Measurements from ENCODE around the gene ADAMTS14. TPM values are rescaled to one million over a fixed set of nuclear protein-coding genes. Genes with fewer than 3 reads are reported as not detected.

Gene ADAMTS14
- total RNA-seq, 1 donor from 2014 or later = 0.61 TPM

DNA sequence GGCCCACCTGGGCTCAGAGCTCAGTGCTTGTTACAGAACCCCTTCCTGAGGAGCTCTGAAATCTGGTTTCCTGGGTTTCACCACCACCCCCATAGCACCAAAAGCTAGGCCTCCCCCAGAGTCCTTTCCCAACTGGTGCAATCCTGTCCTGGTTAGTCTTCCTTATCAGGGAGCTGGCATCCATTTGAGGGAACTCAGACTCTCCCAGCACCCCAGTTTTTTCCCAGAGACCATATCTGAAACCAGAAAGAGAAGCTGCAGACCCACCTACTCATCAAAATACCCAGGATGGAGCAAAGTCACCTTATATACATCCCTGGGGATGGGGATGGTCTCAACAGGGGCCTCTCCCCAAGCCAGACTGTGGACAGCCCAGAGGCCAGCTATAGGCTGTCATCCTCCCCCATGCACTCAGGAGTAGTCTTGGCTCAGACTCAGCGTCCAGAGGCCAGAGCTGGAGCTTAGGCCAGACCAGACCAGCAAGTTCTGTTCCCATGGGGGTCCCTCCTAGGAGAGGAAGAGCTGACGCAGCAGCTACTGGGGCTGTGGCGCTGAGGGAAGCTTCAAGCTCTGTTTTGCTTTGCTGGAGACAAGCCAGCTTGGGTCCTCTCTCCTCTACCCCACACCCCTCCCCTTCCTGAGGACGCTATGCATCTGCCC lies 109.9 kb downstream of the ADAMTS14 start:
- peak; percentile 85 for DNase-seq (ENCODE audit: low spot score)

DNA sequence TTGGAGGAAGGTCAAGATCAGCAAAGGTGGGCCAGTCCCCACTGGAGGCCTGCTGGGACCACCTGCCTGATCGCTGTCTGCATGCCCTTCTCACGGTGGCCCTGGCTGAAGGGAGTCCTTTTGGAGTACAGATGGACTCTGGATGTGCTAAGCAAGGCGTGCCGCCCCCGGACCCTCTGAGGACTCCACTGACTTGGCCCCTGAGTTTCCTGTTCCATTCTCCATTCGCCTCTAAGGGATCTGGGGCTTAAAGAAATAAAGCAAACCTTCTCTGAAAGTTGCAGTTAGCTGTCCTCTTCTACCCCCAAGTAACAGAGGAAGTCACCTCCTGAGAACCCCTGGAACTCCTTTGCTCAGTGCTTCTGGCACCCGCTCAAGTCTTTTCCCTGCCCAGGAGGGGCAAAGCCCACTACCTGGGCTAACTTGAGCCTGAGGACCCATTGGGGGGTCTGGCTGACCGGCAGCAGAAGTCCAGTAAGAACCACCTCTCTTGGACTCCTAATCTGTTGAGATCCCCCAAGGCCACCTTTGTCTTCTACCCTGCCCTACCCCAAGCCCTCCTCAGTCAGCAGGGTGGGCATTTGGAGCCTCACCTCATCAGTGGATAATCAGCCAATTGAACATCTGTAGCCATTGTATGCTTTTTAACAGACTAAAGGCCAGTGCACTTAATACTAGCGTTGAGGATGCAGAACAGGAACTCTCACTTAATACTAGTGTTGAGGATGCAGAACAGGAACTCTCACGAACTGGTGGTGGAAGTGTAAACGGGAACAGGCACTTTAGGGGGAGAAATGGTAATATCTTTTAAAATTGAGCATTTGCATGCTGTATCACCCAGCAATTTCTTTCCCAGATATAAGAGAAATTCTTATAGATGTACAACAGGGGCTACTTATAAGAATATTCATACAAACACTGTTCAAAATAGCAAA lies 110.7 kb downstream of the ADAMTS14 start:
- no peak for DNase-seq (ENCODE audit: low spot score)

DNA sequence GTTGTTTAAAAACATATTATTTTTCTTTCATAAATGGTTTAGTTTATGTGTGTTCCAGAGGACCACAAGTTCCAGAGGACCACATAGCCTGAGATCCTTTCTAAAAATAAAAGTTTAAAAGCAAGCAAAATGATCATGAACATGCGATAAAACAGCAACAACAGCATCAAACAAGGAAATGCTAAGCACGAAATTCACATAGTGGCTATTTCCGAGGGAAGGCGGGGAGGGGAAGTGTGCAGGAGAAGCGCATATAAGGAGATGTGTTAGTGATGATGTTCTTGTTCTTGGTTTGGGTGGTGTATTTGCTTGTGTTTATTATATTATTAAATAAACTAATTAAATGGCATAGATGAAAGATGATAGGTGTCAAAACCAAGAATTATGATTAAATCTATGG lies 111.7 kb downstream of the ADAMTS14 start:
- DNase-seq (ENCODE audit: low spot score) = no peak

DNA sequence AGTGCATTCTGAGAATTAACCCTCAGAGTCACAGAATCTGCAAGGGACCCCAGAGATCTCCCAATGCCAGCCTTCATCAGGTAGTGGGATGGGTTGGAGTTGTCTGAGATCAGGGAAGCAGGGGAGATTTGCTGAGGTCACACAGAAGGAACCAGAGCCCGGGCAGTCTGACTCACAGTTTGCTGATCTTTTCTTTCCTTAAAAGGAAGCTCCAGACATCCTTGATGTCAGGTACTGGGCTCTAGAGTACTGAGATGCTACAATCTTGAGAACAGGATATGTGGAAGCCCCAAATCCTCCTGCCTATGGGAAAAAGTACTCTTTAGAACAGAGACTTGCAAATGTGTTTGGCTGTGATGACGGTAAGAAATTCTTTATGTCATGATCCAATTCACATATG lies 112.2 kb downstream of the ADAMTS14 start:
- no peak for DNase-seq (ENCODE audit: low spot score)

DNA sequence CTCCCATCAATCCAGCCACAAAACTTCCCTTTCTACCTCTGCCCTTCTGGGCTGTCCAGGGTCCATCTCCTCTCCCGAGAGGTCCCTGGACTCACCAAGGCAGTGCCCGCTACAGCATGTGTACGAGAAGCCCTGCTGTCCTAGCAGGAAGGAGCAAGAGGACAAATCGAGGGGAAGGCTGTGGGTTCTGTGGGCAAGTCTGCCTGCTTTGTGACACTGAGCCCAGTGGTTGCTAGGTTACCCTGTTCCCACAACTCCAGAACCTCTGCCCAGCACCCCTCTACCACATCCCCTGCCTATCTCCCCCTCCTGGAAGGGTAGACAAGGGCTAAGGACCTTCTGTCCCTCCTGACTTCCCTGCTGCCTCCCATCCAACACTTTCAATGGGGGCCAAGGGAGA lies 112.9 kb downstream of the ADAMTS14 start, which contains the start of gene TBATA:
TBATA (minus strand) TSS at position 188 of the 400 bp plus-strand sequence. CDS start 1,998 bp downstream, outside the sequence.
- DNase-seq (ENCODE audit: low spot score) = no peak

DNA sequence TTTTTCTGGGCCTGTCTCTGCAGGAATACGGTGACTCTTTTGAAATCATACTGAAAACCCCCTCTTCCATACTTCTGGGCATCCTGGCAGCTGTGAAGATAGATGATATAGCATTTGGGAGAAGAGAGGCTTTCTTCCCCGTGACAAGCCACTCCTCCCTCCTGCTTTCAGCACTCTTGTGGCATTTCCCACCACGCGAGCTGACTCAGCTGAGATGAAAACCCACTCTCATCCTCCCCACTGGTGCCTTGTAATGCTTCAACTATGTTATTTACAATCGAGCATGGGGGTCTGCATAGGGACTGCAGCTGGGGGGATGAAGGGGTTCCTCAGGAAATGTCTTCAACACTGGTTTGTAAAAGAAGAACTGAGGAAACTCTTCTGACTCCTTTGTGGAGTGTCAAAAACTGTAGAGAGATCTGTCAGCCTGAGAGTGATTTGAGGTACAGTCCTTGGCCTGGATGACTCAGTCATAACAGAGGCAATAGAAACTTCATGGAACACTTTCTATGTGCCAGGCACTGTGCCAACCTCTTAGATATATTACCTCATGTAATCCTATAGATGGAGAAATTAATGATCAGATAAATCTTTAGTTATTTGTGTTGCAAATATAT lies 114.6 kb downstream of the ADAMTS14 start:
- DNase-seq (ENCODE audit: low spot score) = no peak

DNA sequence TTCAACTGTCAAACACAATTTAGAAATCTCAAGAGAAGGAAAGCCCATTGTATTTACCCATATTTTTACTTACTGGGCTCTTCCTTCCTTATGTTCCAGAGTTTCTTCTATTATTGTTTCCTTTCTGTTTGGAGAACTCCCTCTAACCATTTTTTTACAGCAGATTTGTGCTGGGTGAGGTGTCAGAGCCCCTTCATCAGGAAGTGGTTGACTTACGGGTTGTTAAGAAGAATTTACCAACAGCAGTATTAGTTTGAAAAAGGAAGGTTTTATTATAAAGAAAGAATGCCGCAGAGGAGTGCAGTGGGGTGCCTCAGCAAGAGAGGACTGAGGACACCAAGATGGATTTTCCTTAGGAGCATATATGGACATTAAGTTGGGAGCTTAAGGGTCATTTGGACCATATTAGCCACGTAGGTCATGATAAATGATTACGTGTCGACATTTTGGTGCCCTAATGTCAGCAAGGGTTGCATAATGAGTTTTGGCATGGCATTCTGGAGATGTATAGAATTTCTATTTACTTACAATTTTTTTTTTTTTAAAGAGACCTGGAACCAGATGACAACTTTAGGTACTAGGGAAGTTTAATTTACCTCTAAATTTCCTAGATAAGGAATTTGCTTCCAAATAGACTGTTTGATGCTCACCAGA lies 119.2 kb downstream of the ADAMTS14 start:
- no peak for DNase-seq (ENCODE audit: low spot score)

DNA sequence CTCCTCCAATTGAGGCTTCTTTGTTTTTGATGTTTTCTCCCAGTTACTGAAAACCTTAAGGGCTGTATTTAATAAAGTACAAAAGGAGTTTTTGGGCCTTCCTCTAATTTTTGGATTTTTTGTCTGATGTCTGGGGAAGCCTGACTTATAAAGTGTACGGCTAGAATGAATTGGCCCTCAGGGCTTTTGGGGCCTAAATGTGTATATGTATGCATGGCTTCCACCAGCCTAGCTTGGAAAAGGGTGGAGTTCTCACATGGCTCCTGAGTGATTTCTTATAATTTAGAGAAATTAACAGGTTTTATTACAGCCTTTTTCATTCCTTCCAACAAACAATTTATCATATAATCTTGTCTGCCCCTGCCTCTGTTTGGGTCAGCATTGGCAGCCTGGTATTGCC lies 123.3 kb downstream of the ADAMTS14 start:
- no peak for DNase-seq (ENCODE audit: low spot score)

DNA sequence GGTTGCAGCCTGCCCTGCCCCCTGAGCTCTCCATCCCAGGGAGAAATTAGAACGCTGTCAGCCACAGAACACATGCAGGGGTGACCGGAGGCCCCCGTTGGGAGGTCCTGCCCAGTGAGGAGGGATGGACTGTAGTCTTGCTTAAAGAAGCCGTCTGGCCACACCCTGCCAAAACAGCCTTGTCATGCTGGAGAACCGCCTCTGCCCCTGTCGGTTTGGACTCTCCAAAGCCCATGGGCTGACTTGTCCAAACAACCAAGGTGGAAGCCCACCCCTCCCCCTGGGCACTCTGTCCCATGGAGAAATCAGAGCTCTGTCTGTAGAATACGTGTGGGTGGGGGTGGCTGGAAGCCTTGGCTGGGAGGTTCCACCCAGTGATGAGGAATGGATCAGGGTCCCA lies 125.5 kb downstream of the ADAMTS14 start:
- no peak for DNase-seq (ENCODE audit: low spot score)

DNA sequence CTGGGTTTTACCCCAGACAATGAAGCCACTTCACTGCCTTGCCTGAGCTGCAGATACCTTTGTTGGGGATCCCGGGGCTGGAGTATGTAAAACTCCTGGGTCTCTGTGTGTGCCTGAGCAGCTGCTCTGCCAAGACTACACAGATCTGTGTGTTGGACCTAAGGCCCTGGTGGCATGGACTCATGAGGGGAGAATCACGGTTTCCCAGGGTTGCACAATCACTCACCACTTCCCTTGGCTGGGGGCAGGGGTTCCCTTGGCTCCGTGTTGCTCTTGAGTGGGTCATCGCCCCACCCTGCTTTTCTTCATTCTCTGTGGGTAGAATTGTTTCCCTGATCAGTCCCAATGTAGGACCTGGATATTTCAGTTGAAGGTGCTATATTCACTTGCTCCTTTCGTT lies 126.8 kb downstream of the ADAMTS14 start:
- DNase-seq (ENCODE audit: low spot score) = no peak

DNA sequence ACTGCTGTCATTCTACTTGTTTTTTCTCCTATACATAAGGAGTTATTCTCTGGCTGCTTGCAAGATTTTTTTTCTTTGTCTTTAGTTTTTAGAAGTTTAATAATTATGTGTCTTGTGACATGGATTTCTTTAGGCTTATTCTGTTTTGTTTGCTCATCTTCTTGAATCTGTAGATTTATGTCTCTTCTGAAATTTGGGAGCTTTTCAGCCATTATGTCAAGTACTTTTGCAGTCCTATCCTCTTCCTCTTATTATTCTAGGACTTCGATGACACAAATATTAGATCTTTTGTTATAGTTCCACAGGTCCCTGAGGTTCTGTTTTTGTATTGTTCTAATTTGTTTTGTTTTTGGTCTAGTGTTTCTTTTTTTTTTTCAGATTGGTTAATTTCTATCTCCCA lies 129.5 kb downstream of the ADAMTS14 start:
- no peak for DNase-seq (ENCODE audit: low spot score)

DNA sequence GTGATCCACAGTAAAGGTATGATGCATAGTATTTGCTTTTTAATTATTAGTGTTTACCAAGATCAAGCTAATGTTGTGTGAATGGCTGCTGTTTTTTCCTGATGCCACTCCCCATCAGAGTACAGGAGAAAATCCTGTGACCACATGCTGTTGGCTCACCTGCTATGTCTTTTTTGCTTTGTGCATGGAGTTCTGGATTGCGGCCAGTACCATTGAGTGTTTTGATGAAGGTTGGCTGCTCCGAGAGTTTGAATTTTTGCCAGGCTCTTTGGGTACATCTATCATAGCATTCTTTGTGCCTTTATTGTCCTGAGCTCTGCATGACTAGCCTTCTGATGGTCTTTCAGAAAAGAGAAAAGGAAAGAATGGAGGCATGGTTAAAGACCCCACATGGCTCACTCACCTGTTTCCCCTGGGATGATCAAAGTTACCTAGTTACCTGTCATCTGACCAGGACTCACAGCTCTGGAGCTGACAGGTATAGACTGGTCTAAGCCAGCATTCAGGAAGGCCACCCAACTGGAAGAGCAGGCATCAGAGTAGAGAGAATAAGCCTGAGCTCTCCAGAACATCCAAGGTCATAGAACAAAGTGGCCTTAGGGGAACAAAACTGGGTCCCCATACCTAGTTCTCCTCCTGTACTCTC lies 131.6 kb downstream of the ADAMTS14 start:
- DNase-seq (ENCODE audit: low spot score) = no peak

DNA sequence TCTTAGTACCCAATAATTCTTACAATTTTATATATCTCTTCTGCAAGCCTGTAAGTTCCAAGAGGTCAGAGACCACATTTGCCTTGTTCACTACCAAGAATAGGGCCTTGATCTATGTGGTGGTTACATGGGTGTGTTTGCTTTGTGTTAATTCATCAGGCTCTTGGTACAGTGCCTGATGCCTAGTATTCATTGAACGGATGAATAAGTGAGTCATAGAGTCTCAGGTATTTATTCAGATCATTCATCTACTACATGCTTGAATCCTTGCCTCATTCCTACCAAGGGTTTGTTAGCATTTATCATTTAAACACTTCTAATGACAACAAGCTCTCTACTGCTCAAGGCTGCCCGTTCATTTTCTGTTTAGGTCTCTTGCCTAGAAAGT lies 132.1 kb downstream of the ADAMTS14 start:
- DNase-seq (ENCODE audit: low spot score) = no peak

DNA sequence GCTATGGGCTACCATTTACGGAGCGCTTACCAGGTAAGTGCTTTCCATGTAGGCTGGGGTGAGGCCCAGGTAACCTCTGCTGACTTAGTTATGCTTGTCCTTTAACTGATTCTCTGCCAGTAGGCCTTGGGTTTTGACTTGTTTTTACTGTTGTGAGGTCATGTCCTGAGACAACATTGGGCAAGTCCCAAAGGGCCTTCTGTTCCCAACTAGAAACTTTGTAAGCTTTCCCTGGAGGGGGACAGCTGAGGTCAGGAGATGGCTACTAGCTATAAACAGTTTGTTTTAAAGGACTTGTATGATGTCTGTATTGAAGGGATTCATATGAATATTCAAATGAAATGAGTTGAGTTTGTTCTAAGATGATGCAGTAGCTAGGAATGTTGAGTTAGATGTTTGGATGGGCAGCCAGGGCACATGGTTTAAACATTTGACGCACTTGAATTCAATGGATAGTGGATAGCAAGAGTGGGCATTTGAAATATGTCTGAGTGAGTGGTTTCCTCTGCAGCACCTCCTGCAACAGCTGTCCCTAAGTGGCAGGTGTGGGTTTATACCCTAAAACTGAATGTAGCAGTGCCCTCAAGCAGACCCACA lies 133.4 kb downstream of the ADAMTS14 start:
- DNase-seq (ENCODE audit: low spot score) = no peak

DNA sequence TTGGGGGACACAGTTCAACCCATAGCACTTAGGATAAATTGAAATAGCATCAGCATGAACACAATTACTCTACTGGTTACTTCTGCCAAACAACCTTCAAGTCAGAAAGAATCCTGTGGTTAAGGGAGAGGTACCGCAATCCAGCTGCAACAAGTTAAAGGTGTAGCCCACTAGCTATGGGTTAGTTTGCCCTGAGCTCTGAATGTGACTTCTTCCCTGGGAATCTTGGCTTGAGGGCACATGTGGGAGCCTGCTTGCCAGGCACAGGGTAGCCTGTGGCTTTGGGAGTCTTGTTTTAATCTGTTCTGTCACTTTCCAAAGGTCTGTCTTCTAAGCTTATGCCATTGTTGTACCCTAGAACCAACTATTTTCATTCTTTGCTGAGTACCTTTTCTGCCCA lies 134.5 kb downstream of the ADAMTS14 start:
- DNase-seq (ENCODE audit: low spot score) = no peak

DNA sequence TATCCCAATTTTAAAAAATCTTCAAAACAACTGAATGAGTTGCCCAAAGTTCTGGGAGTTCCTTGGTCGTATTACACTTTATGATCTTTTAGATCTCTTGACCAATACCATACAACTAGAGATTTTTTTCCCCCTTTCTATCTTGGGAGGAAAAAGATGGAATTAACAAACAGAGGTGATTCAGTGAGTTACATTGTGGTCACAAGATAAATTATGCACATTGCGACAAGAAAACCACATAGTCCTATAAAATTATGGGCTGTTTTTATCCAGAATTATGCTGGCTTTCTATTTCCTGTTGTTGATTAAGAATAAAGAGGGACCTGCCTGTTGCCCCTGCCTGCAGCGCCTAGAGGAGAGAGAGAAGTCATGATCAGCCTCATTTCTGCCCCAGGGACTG lies 135.2 kb downstream of the ADAMTS14 start:
- no peak for DNase-seq (ENCODE audit: low spot score)

DNA sequence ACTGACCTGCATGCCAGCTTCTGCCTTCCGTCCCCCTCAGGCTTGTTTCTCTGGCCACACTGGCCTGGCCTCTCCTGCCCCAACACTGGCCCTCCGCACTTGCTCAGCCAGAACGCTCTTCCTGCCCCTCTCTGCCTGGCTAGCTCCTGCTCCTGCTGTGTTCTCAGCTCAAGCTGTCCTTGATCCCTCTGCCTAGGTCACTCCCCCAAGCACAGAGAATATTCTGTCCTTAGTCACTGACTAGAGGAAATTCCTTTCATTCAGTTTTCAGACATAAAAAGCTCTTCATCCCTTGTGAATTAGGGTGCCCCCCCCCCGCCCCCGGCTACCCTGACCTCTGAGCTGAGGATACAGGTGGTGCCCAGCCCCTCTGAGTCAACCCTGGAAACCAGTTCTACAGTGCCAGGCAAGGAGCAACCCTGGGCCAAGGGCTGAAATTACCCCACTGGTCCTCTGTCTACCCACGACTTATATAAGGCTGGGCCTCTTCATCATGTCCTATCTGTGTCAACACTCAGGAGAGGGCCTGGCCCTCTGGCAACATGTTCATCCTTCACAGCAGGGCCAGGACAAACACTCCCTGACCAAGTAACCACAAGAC lies 136.8 kb downstream of the ADAMTS14 start:
- DNase-seq (ENCODE audit: low spot score) = no peak

DNA sequence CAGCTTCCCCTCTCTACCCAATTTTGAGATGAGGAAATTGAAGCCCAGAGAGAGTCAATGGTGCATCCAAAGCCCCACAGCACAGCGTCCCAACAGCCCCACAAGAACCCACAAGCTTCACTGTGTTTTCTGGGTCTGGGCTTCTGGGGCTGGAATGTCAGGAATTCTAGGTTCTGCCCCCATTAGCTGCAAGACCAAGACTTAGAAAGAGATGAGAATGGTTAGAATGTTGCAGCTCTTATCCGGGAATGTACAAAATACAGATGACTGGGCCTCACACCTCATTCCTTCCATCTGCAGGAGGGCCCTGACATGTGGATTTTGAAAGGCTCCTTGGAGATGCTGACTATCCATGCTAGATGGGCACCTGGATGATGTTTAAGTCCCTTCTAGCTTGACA lies 137.4 kb downstream of the ADAMTS14 start:
- DNase-seq (ENCODE audit: low spot score) = no peak

DNA sequence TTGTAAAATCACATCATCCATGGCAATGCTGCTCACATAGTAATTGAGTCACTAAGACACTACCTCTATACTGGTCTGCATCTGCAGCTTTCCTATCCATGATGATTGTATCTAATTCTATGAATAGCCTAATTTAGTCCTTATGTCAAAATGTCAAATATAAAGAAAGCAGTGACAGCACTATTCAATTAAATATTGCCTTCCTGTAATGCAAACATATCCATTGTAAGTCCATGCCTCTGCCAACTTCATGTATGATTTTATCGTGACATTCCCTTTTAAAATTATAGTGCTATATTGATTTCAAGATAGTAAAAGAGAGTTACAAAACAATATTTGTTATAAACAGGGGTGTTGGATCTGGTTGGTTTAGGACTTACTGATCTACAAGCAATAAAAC lies 138.7 kb downstream of the ADAMTS14 start:
- no peak for DNase-seq (ENCODE audit: low spot score)

DNA sequence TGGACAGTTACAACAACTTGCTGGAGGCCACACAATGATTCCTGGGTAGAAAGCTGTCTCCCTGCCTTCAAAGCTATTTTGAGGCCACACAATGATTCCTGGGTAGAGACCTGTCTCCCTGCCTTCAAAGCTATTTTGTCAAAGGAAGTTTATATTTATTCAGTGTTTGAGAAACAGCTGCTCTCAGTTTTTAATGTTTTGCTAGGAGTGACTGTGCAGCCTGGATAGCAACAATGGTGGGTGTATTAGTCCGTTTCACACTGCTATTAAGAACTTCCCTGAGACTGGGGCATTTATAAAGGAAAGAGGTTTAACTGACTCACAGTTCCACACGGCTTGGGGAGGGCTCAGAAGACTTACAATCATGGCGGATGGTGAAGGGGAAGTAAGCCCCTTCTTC lies 139.6 kb downstream of the ADAMTS14 start:
- no peak for DNase-seq (ENCODE audit: low spot score)
